Measurements from ENCODE around the gene ARHGAP19. TPM values are rescaled to one million over a fixed set of nuclear protein-coding genes. Genes with fewer than 3 reads are reported as not detected.

Gene ARHGAP19
- total and polyA plus RNA-seq, 2 experiments from 2014 or later = 2.7 to 8.7 TPM

GRCh38 chr10:97314671-97315070 lies 22.2 kb upstream of the ARHGAP19 start:
- WGBS (ENCODE audit: low lambda C conversion rate, missing lambda C conversion rate) = 64% methylated on average over 4 of the region's 4 CpGs
- Histone ChIP-seq H2AFZ (no peak overlapping the region), H3K36me3 (replicated peaks; ENCODE audit: insufficient read depth, low read depth) (no peaks in the 10 kb centered on the region), H3K27ac (no peak overlapping the region), H3K4me1 (ENCODE audit: insufficient read depth) (no peaks in the 10 kb centered on the region), H3K27me3 (no peaks in the 10 kb centered on the region), H3K4me3 (no peak overlapping the region), H4K20me1 (ENCODE audit: insufficient read depth, poor library complexity, severe bottlenecking) (no peaks in the 10 kb centered on the region), H3K79me2 (no peaks in the 10 kb centered on the region), H3K4me2 (no peak overlapping the region), H3K9me2 (replicated peaks; ENCODE audit: insufficient read depth) (no peaks in the 10 kb centered on the region), H3K9me3 (ENCODE audit: low read depth) (no peaks in the 10 kb centered on the region)
- DNase-seq (ENCODE audit: low spot score) = no peak
- no peak for TF ChIP-seq EZH2phosphoT487 (IDR thresholded peaks at IDR 0.05; ENCODE audit: low read depth, severe bottlenecking, unreplicated experiment)
- no peak for TF ChIP-seq EZH2 (IDR thresholded peaks at IDR 0.05; ENCODE audit: borderline replicate concordance)
- no peak for TF ChIP-seq CTCF (IDR thresholded peaks at IDR 0.05; ENCODE audit: poor library complexity)

- 93% methylated on average over 6 of the region's 6 CpGs for WGBS (ENCODE audit: low lambda C conversion rate, missing lambda C conversion rate)
- no peaks in the 10 kb centered on the region for H4K20me1 ChIP-seq (ENCODE audit: insufficient read depth, poor library complexity, severe bottlenecking)
- H3K27me3 ChIP-seq = no peaks in the 10 kb centered on the region
- H3K36me3 ChIP-seq (replicated peaks; ENCODE audit: insufficient read depth, low read depth) = no peaks in the 10 kb centered on the region
- no peak overlapping the region for H3K27ac ChIP-seq
- H3K9me3 ChIP-seq (ENCODE audit: low read depth) = no peaks in the 10 kb centered on the region
- H3K4me1 ChIP-seq (ENCODE audit: insufficient read depth) = peaks cover 4% of the 10 kb centered on the region
- H3K4me2 ChIP-seq = no peak overlapping the region
- no peaks in the 10 kb centered on the region for H3K79me2 ChIP-seq
- no peaks in the 10 kb centered on the region for H3K9me2 ChIP-seq (replicated peaks; ENCODE audit: insufficient read depth)
- H3K4me3 ChIP-seq = no peak overlapping the region
- no peak for DNase-seq (ENCODE audit: low spot score)
- TF ChIP-seq EZH2phosphoT487 (IDR thresholded peaks at IDR 0.05; ENCODE audit: low read depth, severe bottlenecking, unreplicated experiment) = no peak
- H2AFZ ChIP-seq = no peak overlapping the region
These were observed 20.5 kb upstream of the ARHGAP19 start for GRCh38 chr10:97312897-97313296.

GRCh38 chr10:97311111-97311626 lies 18.7 kb upstream of the ARHGAP19 start:
- Histone ChIP-seq H3K27me3 (no peaks in the 10 kb centered on the region), H3K79me2 (no peaks in the 10 kb centered on the region), H3K36me3 (replicated peaks; ENCODE audit: insufficient read depth, low read depth) (no peaks in the 10 kb centered on the region), H3K27ac (no peak overlapping the region), H3K9me3 (ENCODE audit: low read depth) (no peaks in the 10 kb centered on the region), H3K4me1 (ENCODE audit: insufficient read depth) (peaks cover 4% of the 10 kb centered on the region), H4K20me1 (ENCODE audit: insufficient read depth, poor library complexity, severe bottlenecking) (no peaks in the 10 kb centered on the region), H2AFZ (no peak overlapping the region), H3K9me2 (replicated peaks; ENCODE audit: insufficient read depth) (no peaks in the 10 kb centered on the region), H3K4me3 (no peak overlapping the region), H3K4me2 (no peak overlapping the region)
- 93% methylated on average over 4 of the region's 4 CpGs for WGBS (ENCODE audit: low lambda C conversion rate, missing lambda C conversion rate)
- DNase-seq (ENCODE audit: low spot score) = no peak
- TF ChIP-seq CTCF (IDR thresholded peaks at IDR 0.05; ENCODE audit: poor library complexity) = no peak
- TF ChIP-seq EZH2 (IDR thresholded peaks at IDR 0.05; ENCODE audit: borderline replicate concordance) = no peak
- no peak for TF ChIP-seq EZH2phosphoT487 (IDR thresholded peaks at IDR 0.05; ENCODE audit: low read depth, severe bottlenecking, unreplicated experiment)

- H3K4me2 ChIP-seq = no peak overlapping the region
These were observed 15.7 kb upstream of the ARHGAP19 start for GRCh38 chr10:97307866-97308780.

More at GRCh38 chr10:97307866-97308780, 15.7 kb upstream of the ARHGAP19 start:
- Histone ChIP-seq H2AFZ (no peak overlapping the region), H3K4me3 (no peak overlapping the region), H3K79me2 (no peaks in the 10 kb centered on the region), H3K36me3 (replicated peaks; ENCODE audit: insufficient read depth, low read depth) (no peaks in the 10 kb centered on the region), H3K27ac (no peak overlapping the region), H3K27me3 (no peaks in the 10 kb centered on the region), H4K20me1 (ENCODE audit: insufficient read depth, poor library complexity, severe bottlenecking) (no peaks in the 10 kb centered on the region), H3K9me2 (replicated peaks; ENCODE audit: insufficient read depth) (no peaks in the 10 kb centered on the region), H3K9me3 (ENCODE audit: low read depth) (no peaks in the 10 kb centered on the region), H3K4me1 (ENCODE audit: insufficient read depth) (peaks cover 4% of the 10 kb centered on the region)
- WGBS (ENCODE audit: low lambda C conversion rate, missing lambda C conversion rate) = 76% methylated on average over 10 of the region's 10 CpGs
- no peak for DNase-seq (ENCODE audit: low spot score)
- TF ChIP-seq CTCF (IDR thresholded peaks at IDR 0.05; ENCODE audit: poor library complexity) (no peak), EZH2phosphoT487 (IDR thresholded peaks at IDR 0.05; ENCODE audit: low read depth, severe bottlenecking, unreplicated experiment) (no peak), EZH2 (IDR thresholded peaks at IDR 0.05; ENCODE audit: borderline replicate concordance) (no peak)
